Measurements from ENCODE around the gene IL22RA1.

IL22RA1 gene, protein sequence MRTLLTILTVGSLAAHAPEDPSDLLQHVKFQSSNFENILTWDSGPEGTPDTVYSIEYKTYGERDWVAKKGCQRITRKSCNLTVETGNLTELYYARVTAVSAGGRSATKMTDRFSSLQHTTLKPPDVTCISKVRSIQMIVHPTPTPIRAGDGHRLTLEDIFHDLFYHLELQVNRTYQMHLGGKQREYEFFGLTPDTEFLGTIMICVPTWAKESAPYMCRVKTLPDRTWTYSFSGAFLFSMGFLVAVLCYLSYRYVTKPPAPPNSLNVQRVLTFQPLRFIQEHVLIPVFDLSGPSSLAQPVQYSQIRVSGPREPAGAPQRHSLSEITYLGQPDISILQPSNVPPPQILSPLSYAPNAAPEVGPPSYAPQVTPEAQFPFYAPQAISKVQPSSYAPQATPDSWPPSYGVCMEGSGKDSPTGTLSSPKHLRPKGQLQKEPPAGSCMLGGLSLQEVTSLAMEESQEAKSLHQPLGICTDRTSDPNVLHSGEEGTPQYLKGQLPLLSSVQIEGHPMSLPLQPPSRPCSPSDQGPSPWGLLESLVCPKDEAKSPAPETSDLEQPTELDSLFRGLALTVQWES

DNA sequence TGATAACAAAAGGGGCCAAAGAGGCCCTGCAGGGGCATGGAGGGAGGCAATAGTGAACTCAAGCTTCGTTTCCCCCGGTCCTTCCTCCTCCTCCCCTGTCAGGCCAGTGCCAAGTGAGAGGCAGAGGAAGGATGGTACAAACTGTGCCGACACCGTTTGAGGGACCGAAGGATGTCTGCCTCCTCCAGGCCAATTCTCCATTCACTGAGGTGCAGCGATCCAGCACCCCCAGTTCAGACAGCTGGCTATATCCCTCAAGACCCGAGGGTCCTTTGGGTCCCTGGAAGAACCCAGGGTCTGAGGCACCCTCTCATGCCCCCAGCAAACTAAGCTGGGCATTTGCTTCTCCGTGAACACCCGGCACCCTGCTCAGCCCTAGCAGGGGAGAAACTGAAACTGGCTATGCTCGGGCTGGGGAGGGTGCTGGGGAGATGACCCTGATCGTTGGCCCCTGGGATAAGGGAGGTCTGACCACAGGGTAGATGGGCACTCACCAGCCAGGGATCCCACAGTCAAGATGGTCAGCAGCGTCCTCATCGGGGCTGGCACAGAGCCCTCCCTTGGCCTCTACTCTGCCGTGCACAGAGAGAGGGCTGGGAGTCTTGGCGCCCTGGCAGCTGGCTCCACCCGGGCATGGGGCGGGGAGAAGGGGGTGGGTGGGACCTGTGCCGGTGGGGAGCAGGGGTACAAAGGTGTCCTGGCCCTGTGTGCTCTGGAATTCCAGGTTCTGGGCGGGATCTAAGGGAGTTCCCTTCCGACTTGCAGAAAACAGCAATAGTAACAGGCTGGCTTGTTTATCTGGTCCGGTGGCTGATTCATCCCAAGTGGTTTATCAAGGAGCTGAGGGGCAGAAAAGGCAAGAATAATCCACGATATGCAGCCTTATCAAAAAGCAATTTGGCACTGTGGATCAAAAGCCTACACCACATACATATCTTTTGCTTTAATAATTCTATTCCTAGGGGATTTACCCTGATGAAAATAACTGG is at the start of gene IL22RA1:
TSS of gene IL22RA1 (minus strand) at position 595 of the 989 bp plus-strand sequence. CDS start at position 537, 58 bp downstream.
- no peak for DNase-seq

DNA sequence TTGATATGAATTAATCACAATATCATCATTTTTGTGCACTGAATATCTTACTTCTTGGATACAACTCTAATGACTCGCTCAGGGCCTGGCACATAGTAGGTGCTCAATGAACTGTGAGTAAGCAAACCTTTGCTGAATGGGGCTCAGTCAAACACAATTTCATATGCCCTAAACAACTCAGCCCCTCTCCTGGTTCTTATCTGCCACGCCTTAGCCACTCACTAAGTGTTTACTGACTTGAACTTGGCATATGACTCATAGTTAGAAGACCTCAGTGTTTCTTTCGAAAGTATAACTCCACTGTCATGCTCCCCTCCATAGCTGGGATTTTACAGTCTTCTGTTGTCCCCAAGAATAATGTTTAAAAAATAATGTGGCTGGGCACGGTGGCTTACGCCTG is 48.9 kb upstream of the IL22RA1 start:
- no peak for DNase-seq

DNA sequence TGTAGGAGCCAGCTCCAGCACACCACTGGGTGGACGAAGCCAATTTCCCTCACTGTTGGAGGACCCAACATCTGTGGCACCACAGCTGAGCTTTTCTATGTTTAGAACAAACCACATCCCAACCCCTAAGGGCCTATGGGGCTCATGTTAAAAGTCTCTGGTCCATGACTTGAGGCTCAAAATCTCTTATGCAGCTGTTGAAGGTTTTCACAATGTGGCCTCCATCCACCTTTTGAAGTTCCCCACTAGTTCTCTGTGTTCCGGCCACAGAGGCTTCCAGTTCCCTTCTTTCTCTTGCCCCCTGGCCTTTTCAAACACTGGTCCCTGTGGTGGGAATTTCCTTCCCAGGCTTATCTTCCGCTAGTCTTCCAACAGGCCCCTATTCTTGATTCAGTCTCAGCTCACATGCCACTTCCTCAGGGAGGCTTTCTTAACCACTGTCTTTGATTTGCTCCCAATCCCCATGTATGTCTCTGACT is 48.1 kb upstream of the IL22RA1 start:
- DNase-seq: no peak

DNA sequence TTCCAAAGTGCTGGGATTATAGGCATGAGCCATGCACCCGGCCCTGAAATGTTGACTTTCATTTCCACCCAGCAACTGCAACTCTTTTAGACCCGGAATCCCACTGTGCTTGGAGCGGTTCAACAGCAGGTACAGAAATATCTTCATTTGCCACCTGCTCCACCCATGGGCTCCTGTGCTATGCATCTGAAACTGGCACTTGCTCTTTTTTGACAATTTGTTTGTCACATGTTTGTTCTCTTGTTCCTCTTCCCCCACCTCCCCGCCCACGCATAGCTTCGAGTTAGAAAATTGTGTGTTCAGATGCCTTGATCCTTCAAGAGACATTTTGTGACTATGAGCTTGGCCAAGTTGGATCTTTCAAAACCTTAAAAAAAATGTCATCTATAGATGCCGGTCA is 46.6 kb upstream of the IL22RA1 start:
- DNase-seq: no peak

DNA sequence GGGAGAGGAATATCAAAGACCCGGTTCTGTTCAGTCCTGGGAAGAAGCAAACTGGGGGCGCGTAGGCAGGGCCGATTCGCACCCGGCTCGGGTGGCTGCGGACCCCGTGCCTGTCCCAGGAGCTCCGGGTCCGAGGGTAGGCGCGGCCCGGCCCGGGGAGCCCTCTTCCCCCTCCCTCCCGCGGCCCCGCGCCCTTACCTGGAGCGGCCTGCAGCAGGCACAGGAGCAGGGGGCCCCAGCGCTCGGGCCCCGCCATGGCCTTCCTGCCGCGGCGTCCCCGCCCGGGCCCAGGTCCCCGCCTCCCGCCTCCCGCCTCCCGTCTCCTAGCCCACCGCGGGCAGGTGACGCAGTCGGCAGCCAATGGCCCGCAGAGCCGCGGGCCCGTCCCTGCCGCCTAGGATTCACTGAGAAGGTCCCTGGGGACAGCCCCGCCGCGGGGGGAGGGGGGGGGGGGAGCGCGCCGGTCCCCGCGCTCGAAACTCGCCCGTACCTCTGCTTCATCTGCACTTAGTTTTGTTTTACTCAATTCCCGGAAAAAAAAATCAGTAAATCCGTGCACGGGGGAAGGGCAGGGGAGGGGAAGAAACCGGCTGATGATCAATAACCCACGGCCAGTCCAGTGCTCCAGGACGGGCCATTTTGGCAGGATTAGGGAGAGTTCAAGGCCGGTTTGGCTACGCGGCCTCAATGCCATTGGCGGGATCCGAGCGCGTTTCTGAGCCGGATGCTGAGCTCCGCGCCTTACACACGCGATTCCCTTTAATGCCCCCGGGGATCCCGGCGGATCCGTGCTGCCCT is 44.3 kb upstream of the IL22RA1 start, which contains the start of gene IFNLR1:
TSS of gene IFNLR1 (minus strand) at position 297 of the 798 bp plus-strand sequence. CDS start at position 256, 41 bp downstream.
- peak; percentile 14 for DNase-seq

DNA sequence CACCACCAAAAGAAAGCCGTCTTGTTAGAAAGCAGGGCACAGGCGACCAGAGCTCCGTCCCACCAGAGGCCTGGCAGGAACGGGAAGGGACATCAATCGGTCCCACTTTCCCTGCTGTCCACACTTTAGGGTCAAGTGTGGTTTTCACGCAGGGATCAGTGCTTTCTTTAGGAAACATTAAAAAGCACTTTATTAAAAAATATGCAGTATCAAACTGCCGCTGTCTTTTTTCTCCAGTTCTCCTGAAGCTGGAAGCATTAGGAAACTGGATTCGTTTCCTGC is 43.7 kb upstream of the IL22RA1 start:
- DNase-seq: no peak

DNA sequence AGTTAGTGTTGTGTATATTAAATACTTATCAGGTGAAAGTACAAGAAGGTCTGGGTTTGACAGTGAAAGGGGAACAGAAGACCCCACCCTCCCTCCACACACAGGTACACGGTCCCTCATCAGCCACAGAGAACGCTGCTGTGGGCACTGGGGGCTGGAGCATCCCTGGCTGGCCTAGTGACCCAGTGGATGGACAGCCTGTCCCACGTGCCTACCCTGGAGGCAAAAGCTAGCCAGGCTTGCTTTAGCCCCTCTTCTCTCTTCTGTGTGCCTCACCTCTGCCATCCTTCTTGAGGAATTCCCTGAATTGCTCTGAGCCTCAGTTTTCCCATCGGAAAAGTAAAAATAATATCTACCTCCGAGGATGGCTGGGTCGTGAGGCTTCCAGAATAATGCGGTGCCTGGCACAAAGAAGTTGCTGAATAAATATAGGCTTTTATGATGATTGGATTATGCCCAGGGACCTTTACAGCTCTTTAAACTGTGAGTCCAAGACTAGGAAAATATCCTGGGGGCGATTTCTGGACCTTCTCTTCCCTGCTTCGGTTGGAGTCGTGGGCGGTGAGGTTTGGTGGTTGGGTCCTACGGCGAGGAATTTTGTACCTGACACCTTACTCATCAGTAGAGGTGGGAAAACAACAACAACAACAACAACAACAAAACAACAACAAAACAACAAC is 43.2 kb upstream of the IL22RA1 start:
- DNase-seq: no peak

DNA sequence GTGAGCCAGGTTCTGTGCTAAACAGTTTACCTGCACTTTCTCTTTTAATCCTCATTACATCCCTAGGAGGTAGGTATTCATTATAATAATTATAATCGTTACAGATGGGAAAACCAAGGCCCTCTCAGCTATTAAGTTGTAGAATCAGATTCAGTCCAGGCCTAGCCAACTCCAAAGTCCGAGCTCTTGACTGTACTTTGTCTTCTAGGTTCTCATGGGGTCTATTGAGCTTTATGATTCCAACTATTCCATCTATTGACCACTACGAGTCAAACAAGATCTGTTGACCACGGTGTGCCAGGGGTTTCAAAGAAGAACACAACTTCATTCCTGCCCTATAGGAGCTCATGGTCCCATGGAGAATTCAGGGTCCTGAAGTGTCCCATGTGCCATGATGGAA is 42.1 kb upstream of the IL22RA1 start:
- DNase-seq: no peak

DNA sequence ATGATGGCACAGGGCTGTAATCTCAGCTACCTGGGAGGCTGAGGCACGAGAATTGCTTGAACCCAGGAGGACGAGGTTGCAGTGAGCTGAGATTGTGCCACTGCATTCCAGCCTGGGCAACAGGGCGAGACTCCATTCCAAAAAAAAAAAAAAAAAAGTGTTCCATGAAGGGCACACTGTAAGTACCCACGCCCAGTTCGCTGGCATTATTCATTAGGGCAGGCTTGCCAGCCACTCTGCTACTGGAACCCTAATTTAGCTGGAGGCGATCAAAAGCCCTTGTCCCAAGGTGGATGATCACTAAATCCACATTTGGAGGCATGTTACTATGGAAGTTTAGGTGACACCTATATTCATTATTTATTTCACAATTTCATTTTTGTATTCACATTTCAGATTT is 39.1 kb upstream of the IL22RA1 start:
- DNase-seq: no peak

DNA sequence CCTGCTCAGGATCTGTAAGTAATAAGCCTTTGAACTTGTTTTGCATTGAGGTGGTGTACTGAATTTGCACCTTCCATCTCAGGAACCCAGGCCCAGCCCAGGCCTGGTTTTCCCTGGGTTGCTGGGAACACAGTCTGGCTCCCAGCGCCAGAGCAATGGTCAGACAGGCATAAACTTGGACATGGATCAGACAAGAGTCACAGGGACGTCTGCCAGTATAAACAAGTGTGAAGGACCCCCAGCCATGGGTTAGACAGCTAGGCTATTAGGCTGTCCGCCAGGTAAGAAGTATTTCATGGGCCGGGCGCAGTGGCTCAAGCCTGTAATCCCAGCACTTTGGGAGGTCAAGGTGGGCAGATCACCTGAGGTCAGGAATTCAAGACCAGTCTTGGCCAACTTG is 38.7 kb upstream of the IL22RA1 start:
- DNase-seq: no peak

DNA sequence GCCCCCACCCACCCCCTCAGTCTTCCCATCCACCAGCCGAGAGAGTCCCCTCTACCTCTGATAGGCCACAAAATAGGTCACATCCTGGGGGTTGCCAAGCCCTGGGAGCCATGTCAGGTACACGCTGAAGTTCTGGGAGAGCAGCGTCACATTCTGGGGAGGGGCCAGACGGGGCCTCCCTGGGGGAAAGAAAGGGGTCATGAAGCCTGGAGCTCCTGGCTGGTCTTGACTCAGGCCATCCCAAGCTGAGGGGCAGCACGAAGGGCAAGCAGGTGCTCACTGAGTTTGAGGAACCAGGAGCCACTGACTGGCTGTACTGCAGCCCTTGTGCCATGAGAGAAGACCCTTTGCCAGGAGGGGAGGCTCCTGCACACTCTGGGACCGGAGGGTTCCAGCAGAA is 37.7 kb upstream of the IL22RA1 start:
- no peak for DNase-seq

DNA sequence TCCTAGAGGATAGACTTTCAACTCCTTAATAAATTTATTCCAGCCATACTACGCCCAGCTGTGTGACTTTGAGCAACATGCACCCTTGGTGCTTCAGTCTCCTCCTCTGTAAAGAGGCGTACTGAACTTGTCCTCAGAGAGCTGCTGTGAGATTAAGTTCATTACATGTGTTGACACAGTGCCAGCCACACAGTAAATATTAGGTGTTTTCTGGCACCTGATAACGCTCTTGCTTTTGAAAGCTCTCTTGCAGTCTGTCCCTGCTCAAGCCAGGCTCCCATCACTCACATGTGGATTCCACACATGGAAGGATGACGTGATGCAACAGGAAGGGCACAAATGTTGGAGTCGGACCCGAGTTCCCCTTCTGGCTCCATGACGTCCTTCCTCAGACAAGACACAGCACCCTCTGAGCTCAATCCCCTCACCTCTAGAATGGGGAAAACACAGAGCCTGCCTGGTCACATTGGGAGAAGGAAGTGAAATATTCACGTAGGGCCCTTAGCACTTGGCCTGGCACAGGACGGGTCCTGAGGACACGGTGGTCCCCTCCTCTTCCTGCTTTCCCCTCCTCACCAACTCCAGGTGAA is 36.4 kb upstream of the IL22RA1 start:
- DNase-seq: no peak

DNA sequence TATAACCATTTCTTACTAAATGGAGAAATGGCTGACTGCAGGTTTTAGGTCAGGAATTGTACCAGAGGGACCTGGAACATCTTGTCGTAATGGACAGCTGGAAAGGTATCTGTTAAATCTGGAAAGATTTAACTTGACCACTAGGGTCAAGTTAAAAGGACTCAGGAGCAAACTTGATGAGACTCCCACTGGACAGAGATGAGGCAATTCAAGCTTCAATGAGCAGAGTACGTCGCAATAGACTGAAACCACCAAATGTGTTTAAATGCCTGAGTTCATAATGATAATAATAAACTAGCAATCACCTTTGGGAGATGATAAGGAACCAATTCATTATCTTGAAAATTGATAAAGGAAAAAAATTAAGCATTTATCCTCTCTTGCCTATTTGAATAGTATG is 35.5 kb upstream of the IL22RA1 start:
- no peak for DNase-seq

DNA sequence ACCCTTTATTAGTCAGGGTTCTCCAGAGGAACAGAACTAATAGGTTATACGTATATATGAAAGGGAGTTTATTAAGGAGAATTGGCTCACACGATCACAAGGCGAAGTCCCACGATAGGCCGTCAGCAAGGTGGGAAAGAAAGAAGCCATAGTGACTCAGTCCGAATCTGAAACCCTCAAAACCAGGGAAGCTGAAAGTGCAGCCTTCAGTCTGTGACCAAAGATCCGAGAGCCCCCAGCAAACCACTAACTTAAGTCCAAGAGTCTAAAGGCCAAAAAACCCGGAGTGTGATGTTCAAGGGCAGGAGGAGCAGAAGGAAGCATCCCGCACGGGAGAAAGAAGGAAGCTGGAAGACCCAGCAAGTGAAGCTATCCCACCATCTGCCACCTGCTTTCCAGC is 34.2 kb upstream of the IL22RA1 start:
- DNase-seq: no peak

DNA sequence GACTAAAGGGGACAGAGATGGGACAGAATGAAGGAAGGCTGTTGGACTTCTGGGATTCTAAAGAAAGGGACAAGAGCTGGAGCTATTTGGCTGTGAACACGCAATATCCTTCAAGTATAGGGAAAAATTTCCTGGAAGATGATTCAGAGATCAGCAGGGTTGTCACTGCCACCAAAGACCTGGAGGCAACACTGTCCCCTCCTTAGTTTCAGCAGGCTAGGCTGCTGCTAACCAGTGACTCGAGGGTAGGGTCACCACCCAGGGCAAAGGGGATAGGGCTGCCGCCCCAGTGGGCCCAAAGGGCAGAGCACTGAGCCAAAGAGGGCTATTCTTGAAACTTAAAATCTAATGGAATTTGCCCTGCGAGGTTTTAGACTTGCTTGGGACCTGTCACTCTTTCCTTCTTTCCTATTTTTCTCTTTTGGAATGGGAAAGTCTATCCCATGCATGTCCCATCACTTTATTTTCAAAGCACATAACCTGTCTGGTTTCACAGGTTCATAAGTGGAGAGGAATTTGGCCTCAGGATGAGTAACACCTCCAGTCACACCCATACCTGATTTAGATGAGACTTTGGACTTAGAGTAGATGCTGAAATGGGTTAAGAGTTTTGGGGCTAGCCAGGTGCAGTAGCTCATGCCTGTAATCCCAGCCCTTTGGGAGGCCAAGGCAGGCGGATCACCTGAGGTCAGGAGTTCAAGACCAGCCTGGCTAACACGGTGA is 32.3 kb upstream of the IL22RA1 start:
- DNase-seq: no peak

DNA sequence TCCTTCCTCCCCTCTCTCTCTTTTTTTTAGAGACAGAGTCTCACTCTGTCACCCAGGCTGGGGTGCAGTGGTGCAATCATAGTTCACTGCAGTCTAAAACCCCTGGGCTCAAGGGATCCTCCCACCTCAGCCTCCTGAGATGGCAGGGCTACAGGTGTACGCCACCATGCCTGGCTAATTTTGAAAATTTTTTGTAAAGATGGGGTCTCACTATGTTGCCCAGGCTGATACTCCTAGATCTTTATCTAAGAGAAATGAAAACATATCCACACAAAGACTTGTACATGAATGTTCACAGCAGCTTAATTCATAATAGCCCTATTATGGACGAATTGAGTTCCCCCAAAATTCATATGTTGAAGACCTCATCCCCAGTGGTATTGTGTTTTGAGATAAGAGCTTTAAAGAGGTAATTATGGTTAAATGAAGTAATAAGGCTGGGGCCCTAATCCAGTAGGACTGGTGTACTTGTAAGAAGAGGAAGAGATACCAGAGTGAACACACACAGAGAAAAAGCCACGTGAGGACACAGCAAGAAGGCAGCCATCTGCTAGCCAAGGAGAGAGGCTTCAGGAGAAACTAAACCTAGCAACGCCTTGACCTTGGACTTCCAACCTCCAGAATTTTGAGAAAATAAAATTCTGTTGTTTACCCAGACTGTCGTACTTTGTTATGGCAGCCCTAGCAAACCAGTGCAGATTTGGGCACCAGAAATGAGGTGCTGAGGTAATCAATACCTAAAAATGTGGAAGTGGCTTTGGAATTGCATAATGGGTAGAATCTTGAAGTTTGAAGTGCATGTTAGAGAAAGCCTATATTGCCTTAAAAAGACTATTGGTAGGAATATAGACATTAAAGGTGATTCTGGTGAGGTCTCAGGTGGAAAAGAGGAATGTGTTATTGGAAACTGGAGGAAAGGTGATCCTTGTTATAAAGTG is 31.0 kb upstream of the IL22RA1 start:
- no peak for DNase-seq

DNA sequence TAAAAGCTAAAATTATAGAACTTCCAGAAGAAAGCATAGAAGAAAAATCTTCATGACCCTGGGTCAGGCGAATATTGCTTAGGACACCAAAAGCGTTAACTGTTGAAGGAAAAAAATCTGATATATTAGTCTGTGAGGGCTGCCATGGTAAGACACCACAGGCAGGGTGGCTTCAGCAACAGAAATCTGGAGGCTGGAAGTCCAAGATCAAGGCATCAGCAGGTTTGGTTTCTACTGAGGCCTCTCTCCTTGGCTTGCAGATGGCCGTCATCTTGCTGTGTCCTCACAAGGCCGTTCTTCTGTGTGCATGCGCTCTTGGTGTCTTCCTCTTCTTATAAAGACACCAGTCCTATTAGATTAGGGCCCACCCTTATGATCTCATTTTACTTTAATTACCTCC is 29.7 kb upstream of the IL22RA1 start:
- DNase-seq: no peak

DNA sequence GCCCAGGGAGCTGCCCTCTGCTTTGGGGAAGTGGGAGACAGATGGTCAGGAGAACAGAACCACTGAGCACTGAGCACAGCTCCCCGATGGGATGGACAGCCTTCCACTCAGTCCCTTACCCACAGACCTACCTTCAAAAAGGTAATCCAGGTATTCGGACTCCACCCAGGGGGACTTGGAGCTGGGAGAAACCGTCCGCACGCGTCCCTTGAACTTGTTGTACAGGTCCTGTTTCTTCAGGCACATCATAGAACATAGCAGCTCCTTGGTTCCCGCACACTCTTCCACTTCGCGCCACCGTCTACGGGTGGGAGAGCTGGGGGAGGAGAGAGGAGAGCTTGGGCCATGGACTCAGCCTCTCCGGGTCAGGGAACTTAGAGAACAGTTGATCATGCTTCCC is 26.3 kb upstream of the IL22RA1 start:
- no peak for DNase-seq

DNA sequence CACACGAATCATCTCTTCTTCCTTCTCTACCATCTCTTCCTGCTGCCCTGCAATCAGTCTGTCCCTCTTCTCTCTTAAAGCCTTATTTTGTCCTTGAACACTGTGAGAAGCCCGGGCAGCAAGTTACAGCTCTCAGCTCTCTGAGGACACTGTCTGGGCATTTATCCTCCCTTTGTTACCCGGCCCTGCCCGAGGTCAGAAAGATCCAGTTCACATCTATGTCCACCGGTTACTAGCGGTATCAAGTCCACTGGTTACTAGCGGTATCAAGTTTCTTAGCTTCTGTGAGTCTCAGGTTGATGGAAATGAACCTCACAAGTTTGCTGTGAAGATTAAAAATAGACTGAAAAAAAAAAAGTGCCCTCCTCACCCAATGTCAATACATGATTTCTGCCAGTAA is 25.3 kb upstream of the IL22RA1 start:
- DNase-seq: no peak

DNA sequence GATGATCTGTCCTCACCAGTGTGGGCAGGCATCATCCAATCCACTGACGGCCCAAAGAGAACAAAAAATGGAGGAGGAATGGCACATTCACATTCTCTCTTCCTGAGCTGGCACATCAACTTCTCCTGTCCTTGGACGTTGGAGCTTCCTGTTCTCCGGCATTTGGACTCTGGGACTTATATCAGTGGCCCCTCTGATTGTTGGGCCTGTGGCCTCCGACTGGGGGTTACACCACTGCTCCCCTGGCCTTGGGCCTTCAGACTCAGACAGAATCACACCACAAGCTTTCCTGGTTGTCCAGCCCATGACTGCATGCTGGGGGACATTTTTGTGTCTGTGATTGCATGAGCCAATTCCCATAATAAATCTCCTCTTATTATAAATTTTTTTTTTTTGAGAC is 24.1 kb upstream of the IL22RA1 start:
- DNase-seq: no peak
